Gastroesophageal sphincter (tissue), 3 donors: ENCODE results near the gene PCSK2.

Source experiments
- POLR2A ChIP-seq, 2 donors: fragments of 450-650 bp; IDR thresholded peaks; one replicate each; pipeline ENCODE4 v1.6.1; 2017; ENCODE audit warnings: antibody characterized with exemption in 2 of 2, mild to moderate bottlenecking in 2 of 2, moderate library complexity in 1 of 2
- POLR2AphosphoS5 ChIP-seq: sonication (generic); formaldehyde crosslinking; IDR thresholded peaks from one replicate; pipeline ENCODE4 v1.6.1; 2017; ENCODE audit warnings: antibody characterized with exemption
- TF ChIP-seq, protein P1 (sequence below), 4 experiments: fragments of 200-600 bp in 2 of 4; fragments of 450-650 bp in 2 of 4; sonication (generic) in 1 of 4; IDR thresholded peaks; one replicate each; pipeline ENCODE4 v1.5.1; 2017 to 2019; ENCODE audit warnings: antibody characterized with exemption in 4 of 4, mild to moderate bottlenecking in 2 of 4, moderate library complexity in 2 of 4

DNA sequence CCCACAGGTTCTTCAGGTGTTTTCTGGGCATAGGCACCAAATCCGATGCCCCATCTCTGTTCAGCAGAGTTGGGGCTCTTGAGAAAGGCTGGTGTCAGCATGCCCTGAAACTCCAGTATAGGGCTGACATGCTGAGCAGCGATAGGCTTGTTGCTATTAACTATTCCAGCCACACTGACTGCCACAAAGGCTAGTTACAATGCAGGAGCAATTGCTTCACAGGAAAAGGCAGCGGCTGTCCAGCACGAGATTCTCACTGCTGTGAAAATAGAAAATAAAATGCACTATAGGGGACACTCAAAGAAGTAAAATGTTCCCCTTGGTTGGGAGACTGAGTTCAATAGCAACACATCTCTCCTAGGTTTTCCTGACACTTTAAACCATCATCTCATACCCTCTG, 191.9 kb downstream of the PCSK2 start:
- TF ChIP-seq POLR2AphosphoS5 (no peak), POLR2A (IDR thresholded peaks at IDR 0.05) (no peak)
- TF ChIP-seq, protein P1, sequence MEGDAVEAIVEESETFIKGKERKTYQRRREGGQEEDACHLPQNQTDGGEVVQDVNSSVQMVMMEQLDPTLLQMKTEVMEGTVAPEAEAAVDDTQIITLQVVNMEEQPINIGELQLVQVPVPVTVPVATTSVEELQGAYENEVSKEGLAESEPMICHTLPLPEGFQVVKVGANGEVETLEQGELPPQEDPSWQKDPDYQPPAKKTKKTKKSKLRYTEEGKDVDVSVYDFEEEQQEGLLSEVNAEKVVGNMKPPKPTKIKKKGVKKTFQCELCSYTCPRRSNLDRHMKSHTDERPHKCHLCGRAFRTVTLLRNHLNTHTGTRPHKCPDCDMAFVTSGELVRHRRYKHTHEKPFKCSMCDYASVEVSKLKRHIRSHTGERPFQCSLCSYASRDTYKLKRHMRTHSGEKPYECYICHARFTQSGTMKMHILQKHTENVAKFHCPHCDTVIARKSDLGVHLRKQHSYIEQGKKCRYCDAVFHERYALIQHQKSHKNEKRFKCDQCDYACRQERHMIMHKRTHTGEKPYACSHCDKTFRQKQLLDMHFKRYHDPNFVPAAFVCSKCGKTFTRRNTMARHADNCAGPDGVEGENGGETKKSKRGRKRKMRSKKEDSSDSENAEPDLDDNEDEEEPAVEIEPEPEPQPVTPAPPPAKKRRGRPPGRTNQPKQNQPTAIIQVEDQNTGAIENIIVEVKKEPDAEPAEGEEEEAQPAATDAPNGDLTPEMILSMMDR (IDR thresholded peaks at IDR 0.05): no peak
